NCI-H2107 treated with DMSO at 0.1 percent for 48 hours (cell line): ENCODE data around the gene SELENOI.
A peak's percentile ranks its signal among the peaks of the same experiment; 100 is the strongest.
"Not testable (repeated sequence)": the region's sequence is repeated elsewhere in the genome, so short reads cannot be mapped to it uniquely, and the experiment has no call there.

Source experiments
- DNase-seq: peaks from one replicate; lab custom pipeline; 2025; ENCODE audit not compliant: unreplicated experiment; lab: John Stamatoyannopoulos, UW

SELENOI gene, protein sequence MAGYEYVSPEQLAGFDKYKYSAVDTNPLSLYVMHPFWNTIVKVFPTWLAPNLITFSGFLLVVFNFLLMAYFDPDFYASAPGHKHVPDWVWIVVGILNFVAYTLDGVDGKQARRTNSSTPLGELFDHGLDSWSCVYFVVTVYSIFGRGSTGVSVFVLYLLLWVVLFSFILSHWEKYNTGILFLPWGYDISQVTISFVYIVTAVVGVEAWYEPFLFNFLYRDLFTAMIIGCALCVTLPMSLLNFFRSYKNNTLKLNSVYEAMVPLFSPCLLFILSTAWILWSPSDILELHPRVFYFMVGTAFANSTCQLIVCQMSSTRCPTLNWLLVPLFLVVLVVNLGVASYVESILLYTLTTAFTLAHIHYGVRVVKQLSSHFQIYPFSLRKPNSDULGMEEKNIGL

DNA sequence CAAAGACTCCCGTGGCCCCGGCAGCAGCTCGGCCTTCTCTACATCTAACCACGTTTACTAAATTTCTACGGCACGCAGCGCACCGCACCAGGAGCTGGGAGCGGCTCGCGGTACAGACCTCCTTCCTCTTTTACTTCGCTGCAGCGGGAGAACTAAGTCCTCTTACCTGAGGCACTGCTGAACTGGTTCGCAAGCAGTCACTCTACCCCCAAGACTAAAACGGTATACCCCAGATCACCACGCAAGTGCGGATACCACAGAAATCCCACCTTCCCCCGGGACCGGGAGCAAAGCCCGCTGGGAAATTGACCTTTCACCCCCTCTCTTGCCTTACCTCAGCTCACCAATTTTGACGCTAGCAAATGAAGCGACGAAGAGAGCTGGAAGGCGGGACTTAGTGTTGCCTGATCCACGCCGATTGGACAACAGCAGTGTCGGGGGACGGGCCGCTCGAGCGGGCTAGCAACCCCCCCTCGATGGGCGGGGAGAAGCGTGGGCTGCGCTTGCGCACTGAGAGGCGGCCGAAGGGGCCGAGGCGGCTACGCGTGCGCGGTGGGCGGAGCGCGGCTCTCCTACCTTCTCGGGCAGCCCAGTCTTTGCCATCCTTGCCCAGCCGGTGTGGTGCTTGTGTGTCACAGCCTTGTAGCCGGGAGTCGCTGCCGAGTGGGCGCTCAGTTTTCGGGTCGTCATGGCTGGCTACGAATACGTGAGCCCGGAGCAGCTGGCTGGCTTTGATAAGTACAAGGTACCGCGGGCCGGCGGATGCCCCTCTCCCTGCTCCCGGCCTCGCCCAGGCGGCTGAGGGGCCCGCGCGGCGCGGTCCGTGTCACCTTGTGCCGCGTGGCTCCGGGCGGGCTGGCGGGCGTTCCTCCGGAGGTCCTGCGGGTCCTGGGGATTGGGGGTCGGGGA is at the start of gene SELENOI:
TSS of gene SELENOI (plus strand) at position 599 of the 909 bp plus-strand sequence. CDS start at position 689, 90 bp downstream.
- peak; percentile 98 for DNase-seq

DNA sequence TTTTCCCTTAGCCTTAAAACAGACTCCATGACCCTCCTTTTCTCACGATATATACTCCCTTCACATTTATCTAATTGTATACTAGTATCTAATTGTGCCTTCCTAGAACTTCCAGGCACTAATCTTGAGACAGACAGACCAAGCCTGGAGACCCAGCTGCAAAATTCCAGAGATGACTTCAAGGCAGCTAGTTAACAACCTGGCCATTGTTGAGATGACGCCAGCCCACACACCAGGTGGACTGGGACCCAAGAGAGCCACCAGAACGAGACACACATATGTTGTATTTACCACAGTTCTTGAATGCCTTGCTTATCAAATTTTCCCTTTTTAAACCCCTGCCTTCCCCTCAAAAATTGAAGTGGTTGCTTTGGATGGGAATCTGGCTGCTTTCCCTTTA is 48.9 kb upstream of the SELENOI start:
- no peak for DNase-seq

DNA sequence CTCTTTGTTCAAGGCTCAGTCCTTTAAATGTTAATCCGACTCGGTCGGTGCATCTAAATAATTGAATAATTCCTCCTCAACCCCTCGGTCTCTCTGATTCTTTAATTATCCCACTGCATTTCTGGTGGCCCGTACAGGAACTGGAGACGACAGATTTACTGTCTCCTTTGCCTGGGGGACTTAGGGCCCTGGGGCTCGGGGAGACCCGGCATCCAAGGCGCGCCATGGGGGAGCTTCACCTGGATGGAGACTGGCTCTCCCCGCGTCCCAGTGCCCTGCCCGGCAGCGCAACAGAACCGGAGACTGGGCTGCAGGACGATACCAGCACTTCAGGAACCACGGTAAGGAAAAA is 47.7 kb upstream of the SELENOI start:
- no peak for DNase-seq

DNA sequence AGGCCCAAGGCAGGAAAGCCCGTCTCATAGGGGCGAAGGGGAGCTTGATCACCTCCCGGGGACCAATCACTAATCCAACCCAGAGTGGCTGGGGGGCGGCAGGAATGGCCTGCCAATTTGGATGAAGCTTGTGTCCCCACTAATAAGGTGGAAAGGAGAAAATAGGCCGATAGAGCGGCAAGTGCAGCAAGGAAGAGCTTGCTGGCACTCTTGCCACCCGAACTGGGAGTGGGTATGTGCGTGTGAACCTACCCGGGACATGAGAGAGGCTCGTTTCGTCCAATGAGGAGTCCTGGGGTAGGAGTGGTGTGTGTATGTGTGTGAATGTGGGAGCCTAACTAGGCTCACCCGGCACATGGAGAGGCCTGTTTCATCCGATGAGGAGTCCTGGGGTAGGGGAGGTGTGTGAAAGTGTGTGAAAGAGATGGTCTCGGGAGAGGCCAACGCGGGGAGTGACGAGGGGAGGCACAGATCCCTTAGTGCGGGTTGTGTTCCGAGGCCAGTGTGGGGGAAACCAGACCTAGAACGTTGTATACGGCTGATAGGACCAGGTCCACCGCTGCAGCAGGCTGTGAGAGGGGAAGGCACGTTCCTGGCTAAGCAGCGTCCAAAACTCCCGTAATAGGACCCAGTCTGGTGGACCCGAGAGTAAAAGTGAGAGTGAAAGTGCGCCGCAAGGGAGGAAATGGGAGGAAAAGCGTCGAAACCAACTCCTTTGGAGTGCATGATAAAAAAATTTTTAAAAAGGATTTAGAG is 47.1 kb upstream of the SELENOI start:
- no peak for DNase-seq

DNA sequence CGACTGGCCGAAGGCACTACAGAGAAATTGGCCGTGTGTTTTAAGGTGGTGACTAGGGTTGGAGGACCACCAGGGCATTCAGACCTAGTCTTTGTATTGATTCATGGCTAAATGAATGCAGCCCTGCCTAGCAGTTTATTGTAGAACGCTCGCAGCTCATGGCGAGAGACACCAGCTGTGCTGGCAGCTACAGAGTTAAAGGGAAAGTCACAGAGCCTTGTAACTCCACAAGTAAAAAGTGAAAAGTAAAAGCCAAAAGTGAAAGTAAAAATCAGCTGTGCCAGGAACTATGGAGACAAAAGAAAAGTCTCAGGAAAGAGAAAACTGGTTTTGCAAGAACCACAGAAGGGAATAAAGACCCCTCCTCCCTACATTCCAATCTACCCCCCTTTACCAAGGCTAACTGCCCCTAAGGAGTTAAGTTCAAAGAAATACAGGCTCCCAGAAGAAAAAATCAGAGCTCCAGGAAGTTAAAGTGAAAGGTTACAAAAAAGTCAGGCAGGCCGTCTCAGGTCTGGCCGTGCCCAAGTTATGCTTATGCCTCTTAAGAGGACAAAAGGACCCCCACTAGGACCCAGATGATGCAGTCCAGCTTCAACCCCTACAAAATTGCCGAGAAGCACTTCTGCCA is 46.4 kb upstream of the SELENOI start:
- no peak for DNase-seq

DNA sequence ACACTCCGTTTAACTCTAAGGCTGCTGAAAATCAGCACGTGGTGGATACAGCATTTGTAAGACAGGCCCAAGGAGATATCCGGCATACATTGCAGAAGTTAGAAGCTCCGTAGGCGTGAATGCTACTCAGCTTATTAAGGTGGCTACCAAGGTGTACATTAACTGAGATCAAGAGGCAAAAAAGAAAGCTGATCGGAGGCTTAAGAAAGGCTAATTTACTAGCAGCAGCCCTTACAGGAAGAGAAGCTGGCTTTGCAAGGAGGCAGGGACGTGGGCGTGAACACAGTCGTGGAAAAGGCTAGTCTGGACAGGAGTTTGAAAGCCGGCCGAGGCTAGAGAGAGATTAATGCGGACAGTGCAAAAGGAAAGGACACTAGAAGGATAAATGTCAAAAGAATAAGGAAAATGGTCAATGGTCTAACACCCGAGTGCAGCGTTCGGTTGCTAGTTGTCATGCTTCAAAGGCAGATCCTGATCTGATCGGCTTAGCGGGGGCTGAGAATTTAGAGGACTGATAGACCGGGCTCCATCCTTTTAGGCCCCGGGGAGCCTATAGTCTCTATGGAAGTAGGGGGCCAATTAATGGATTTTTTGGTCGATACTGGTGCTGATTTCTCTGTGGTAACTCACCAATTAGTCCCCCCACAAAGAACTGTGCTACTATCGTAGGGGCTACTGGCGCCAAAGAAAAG is 45.6 kb upstream of the SELENOI start:
- no peak for DNase-seq

DNA sequence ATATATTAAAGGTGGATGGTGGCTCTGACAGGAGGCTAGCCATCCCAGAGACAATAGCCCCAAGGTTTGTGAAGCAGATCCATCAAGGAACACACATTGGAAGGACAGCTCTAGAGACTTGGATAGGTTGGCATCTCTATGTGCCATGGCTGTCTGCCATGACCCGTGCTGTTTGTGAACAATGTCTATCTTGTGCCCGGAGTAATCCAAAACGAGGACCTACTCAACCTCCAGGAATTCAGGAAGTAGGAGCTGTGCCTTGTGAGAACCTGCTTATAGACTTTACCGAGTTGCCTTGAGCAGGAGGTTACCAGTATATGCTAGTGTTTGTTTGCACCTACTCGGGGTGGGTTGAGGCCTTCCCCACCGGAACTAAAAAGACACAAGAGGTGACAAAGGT is 43.1 kb upstream of the SELENOI start:
- DNase-seq = no peak

DNA sequence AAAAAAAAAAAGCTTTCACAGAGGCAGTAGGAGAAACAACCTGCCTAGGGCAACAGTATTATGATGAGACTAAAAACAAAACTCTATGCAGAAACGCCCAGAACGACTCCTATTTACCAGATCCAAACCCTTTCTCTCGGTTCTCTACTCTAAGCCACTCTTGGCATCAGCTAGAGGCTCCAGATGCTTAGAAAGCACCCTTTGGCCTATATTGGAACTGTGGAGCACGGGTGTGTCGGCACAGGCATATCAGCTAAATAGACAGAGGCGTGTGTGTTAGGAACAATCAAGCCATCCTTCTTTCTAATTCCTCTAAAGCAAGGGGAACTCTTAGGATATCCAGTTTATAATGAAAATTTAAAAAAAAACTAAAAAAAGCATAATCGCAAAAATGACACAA is 40.8 kb upstream of the SELENOI start:
- DNase-seq = not testable (repeated sequence)

DNA sequence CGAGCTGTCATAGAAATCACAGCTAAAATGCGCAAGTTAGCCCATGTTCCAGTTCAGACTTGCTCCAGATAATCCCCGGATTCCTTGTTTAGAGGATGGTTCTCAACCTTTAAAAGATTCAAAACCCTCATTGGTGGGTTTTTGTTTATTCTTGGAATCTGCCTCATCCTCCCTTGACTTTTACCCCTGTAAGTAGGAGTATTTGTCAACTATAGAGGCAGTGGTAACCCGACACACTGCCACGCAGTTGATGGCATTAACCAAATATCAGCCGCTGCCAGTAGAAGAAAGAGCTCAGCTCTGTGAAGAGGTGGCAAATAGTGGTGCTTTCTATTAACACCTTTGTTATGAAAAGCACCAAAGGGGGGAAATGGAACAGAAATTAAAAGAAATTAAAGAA is 40.4 kb upstream of the SELENOI start:
- no peak for DNase-seq

DNA sequence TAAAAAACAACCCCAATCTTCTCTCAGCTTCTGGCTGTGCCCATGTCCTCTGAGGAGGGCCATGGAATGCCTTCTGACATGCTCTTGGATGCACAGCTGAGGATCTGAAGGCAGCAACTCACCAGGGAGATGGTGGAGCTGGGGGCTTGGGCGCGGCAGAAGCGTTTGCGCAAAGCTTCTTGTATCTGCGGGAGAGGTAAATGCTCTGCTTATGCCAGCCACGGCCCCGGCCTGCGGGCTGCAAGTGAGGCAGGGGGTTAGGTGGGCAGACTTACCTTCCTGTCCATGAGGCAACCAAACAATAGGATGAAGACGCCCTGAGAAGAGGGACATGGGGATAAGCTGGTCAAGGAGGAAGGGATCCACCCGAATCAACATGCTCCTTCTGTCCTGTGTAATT is 36.0 kb upstream of the SELENOI start:
- no peak for DNase-seq

DNA sequence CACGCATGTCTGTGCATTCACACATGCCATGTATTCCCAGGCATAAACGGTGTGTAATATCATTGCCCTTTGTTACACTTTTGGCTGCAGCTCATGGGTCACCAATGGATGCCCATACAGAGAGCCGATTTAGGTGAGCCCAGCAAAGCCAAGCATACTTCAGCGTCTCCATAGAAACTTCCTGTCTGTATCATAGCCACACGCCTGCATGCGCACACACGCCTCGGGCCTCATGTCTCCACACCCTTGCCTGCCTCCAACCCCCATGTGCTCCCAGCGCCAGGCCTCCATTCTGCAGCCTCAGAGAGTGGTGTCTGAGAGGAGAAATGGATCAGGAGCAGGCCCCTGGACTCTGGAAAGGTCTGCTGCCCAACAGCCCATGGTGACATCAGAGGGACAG is 33.5 kb upstream of the SELENOI start:
- no peak for DNase-seq

DNA sequence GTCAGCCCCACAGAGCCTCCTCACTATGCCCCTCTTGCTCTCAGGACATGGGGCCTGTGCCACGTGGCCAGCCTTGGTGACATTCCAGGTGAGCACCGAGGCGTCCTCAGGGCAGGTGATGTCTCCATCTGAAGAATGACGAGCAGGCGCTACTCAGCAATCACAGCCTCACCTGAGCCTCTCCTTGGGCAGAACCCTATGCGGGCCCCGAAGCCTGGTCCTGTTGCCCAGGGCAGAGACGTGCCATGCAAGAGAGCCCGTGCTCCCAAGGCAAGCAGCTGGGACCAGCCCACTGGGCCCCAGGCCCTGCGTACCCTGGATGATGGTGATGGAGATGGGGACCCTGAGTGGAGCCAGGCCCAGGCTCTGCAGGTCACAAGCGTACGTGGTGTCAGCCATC is 32.5 kb upstream of the SELENOI start:
- DNase-seq = no peak

DNA sequence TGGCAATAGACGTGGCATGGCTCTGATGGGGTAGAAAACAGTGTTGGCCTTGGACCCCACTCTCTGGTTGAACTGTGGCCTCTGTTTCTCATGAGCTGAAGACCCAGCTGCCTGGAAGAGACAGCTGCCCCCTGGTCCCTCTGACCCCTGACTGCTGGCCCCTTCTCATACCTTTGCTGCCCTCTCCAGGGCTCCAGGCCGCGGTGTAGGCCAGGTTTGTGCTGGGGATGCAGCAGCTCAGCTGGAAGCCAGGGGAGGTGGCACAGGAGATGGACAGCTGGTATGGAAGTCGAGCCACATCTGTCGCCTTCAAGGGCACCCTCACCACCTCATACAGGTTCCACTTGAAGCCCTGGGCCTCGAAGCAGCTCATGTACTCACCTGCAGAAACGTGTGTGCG is 31.7 kb upstream of the SELENOI start:
- DNase-seq = no peak

DNA sequence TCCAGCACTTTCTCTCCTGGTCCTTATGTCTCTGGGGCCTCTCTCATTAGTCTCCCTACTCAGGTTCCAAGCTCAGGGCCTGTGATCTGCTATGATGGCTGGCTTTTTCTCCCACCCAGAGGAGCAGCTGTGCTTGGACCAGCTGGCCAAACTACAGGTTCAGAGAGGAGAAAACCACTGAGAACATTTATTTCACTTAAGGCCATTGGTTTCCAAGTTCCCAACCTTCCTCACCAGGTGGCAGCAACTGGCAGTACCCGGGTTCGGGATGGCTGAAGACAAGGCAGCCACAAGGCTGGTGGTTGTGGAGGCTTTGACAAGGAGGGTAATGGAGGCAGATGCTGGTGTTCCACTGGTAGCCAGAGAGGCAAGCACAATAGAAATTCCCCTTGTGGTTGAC is 29.9 kb upstream of the SELENOI start:
- DNase-seq = peak; percentile 28

DNA sequence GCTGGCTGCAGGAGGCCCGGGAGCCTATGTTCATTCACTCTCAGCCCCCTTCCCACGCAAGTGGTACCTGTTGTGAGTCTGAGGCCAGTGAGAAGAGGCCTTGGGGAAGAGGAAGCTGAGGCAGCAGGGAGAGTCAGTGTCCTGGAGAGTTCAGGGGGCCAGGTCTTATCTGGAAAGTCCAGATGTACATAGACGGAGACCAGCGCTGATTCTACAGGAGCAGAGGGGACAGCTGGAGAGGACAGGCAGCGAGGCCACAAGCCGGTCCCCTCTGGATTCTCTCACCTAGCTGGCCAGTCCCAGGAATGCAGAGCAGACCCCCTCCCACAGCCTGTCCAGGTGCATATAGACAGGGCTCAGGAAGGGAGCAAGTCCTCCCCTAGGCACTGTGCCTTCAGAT is 29.1 kb upstream of the SELENOI start:
- no peak for DNase-seq

DNA sequence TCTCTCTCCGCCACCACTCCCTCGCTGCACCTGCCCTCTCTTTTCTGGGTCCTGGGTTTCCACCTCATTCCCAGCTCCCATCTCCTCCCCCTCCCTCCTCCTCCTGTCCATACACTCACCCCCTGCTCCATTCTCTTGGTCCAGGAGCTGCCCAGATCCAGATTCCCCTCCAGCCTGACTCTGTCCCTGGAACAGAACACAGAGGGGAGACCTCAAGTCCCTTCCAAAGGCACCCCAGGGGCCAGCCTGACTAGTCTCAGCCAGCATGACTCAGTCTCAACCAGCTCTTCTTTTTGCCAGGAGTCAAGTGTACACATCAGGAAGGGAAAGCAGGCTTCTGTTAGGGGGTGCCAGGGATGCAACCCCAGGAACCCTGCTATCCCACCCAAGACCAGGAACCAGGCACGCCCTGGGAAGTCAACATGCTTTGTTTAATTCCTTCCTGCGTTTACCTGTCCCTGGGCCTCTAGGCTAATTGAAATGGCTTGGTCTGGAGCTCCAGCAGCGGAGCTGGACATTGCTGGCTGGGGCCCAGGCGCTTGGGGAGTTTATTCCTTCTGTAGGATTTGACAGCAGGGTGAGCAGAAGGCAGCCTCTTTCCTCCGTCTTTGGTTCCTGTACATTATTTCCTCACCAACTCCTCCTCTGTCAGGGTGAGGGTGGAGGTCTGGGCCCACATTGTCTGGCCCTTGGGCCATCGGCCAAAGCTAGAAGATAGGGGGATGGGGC is 28.4 kb upstream of the SELENOI start:
- no peak for DNase-seq

DNA sequence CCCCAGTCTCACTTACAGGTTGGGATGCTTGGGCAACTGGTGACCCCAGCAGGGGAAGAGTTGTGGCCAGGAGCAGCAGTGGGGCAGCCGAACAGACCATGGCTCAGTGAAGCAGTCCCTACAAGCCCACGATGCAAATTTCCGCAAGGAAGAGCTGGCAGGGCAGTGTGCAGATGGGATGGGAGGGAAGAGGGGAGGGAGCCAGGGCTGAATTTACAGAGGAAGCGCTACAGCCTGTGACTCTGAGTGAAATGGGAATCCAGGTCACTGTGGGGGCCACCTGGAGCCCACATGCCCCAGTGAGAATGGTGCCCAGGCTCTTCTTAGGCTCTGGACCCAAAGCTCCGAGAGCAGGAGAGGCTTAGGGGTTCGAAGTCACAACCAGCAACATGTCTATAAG is 27.0 kb upstream of the SELENOI start:
- no peak for DNase-seq

DNA sequence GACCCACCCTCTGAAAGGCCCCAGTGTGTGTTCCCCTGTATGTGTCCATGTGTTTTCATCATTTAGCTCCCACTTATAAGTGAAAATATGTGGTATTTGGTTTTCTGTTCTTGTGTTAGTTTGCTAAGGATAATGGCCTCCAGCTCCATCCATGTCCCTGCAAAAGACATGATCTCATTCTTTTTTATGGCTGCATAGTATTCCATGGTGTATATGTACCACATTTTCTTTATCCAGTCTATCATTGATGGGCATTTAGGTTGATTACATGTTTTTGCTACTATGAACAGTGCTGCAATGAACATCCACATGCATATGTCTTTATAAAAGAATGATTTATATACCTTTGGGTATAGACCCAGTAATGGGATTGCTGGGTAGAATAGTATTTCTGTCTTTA is 21.5 kb upstream of the SELENOI start:
- not testable (repeated sequence) for DNase-seq

DNA sequence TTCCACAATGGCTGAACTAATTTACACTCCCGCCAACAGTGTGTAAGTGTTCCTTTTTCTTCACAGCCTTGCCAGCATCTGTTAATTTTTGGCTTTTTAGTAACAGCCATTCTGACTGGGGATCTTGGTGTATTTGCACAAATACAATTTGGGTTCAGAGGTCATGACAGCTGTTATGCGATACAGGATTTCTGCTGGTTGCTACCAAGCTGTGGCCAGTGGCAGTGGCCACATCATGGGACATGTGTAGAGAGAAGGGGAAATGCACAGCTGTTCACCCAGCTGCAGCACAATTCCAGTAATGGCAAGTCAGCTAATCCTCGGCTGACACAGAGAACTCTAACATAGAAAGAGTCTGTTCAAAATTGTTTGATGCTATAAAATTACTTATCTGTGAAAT is 21.0 kb upstream of the SELENOI start:
- DNase-seq = no peak

DNA sequence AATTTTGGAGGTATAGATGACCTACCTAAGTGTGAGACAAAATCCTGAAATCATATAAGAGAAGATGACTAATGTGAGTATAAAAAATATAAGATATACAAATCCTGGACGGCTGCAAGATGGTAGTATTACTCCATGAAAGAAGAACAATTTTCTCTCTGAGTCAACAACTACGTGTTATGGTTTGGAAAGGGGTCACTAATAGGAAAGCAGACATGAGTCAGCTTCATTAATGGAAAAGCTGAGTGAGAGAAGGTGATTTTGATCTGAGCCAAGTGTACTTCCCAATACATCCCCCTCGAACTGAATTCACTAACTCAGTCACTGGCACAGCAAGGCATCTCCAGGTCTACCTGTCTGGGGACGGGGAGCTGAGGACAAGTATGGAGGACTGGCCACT is 20.1 kb upstream of the SELENOI start:
- DNase-seq = no peak
